Nephron (organoid): ENCODE data around the gene CD47.

Experiments used
- H3K27ac Mint-ChIP-seq, 3 experiments: 2 replicates each; pipeline ENCODE4 v1.8.0; 2020; ENCODE audit warnings: mixed read lengths in 3 of 3, mild to moderate bottlenecking in 2 of 3, moderate library complexity in 1 of 3
- H3K27me3 Mint-ChIP-seq: 2 replicates; pipeline ENCODE4 v1.8.0; 2021; ENCODE audit warnings: low read depth, mild to moderate bottlenecking, moderate library complexity, mixed read lengths
- H3K36me3 Mint-ChIP-seq: 2 replicates; pipeline ENCODE4 v1.8.0; 2020; ENCODE audit warnings: low read depth, mixed read lengths
- H3K4me1 Mint-ChIP-seq: 2 replicates; pipeline ENCODE4 v1.8.0; 2020; ENCODE audit warnings: mixed read lengths
- H3K4me3 Mint-ChIP-seq, 3 experiments: 2 replicates each; pipeline ENCODE4 v1.8.0; 2020; ENCODE audit warnings: mild to moderate bottlenecking in 3 of 3, mixed read lengths in 3 of 3, moderate library complexity in 2 of 3
- H3K9me3 Mint-ChIP-seq: 2 replicates; pipeline ENCODE4 v1.8.0; 2020; ENCODE audit warnings: mixed read lengths
- TF ChIP-seq, protein P1 (sequence below), 3 experiments: fragments of 200-600 bp; sonication (generic); IDR thresholded peaks; one replicate each; pipeline ENCODE4 v1.5.0; 2021; ENCODE audit warnings: antibody characterized with exemption in 3 of 3; ENCODE audit not compliant: unreplicated experiment in 3 of 3

Gene CD47

DNA sequence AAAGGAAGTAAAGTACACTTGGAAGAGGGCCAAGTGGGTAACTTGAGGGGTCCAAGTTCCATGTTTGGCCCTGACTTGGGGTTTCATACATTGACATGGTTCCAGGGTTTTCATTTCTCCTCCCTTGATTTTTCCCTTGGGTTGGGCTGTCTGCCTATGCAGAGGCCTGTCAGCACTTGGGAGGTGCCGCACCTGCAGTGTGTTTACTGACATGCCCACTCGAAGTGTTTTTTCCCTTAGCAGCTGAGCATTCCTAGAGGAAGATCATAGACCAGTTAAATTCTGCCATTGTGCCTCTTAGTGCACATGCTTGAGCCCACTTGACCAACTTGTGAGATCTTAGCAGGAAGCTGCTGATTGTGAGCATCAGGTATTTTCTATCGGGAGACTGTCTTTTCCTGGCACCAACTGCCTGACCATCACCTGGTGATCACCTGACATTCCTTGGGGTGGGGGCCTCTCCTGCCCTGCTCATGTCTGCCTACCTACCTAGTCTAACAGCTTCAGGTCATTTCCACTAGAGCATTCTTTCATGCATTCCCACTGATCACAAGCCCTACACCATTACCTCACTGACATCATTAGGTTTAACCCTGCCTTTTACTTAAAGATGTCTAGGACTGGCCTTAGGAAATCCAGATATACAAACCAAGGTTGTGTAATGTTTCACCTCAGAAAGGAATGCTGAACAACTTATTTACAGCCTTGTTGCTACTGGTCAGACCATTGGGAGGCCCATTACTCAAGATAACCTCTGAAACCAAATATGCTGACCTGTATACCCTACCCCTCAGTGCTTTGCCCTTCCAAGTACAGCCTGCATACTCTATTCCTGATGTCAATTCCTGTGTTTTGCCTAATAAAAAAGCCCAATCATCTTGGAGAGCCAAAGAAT lies 68.3 kb downstream of the CD47 start:
- H3K27ac Mint-ChIP-seq = no peak overlapping the region
- no peak overlapping the region for H3K4me3 Mint-ChIP-seq
- H3K9me3 Mint-ChIP-seq = no peaks in the 10 kb centered on the region
- peaks cover 19% of the 10 kb centered on the region for H3K27me3 Mint-ChIP-seq
- no peaks in the 10 kb centered on the region for H3K36me3 Mint-ChIP-seq
- TF ChIP-seq, protein P1, sequence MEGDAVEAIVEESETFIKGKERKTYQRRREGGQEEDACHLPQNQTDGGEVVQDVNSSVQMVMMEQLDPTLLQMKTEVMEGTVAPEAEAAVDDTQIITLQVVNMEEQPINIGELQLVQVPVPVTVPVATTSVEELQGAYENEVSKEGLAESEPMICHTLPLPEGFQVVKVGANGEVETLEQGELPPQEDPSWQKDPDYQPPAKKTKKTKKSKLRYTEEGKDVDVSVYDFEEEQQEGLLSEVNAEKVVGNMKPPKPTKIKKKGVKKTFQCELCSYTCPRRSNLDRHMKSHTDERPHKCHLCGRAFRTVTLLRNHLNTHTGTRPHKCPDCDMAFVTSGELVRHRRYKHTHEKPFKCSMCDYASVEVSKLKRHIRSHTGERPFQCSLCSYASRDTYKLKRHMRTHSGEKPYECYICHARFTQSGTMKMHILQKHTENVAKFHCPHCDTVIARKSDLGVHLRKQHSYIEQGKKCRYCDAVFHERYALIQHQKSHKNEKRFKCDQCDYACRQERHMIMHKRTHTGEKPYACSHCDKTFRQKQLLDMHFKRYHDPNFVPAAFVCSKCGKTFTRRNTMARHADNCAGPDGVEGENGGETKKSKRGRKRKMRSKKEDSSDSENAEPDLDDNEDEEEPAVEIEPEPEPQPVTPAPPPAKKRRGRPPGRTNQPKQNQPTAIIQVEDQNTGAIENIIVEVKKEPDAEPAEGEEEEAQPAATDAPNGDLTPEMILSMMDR (IDR thresholded peaks at IDR 0.05; ENCODE audit: unreplicated experiment in 3 of 3) = no peak
- H3K4me1 Mint-ChIP-seq = peaks cover 8% of the 10 kb centered on the region

DNA sequence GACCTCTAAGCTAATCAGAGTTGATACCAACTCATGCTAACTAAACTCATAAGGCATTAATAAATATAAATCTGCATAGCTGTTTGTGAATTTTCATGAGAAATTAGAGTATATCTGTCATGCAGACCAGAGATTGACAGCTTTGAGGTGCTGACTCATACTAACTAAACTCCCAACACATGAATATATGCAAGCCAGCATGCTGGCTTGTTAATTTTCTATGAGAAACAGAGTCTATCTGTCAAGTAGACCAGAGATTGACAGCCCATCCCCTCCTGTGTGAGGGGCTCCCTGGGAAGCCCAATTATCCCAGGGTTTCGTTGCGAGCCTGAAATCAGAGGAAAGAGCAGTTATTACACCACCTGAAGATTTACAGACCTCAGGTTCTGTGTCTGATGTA lies 69.3 kb downstream of the CD47 start:
- Mint-ChIP-seq H3K36me3 (no peaks in the 10 kb centered on the region), H3K27me3 (peaks cover 19% of the 10 kb centered on the region), H3K4me3 (no peak overlapping the region), H3K9me3 (no peaks in the 10 kb centered on the region), H3K27ac (no peak overlapping the region), H3K4me1 (peaks cover 8% of the 10 kb centered on the region)
- TF ChIP-seq, protein P1 (IDR thresholded peaks at IDR 0.05; ENCODE audit: unreplicated experiment in 3 of 3) = no peak

DNA sequence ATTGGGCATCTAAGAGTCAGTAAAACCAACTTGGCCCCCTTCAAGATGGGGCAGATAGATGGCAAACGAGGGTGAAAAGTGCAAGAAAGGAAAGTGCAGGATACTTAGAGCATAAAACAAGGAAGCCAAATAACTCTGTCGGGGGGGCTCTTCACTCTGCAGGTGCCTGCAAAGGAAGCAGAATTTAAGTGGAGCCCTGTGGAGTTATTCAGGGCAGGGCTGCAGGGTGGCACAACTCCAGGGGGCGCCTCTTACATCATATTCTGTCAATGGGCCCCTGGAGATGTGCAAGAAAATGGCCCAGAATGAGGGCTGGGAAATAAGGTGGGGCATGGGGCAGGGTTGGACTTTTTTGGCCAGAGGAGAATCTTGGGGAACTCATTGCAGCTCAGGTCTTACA lies 69.7 kb downstream of the CD47 start:
- H3K9me3 Mint-ChIP-seq = no peaks in the 10 kb centered on the region
- peaks cover 8% of the 10 kb centered on the region for H3K4me1 Mint-ChIP-seq
- H3K4me3 Mint-ChIP-seq = no peak overlapping the region
- H3K36me3 Mint-ChIP-seq = no peaks in the 10 kb centered on the region
- H3K27ac Mint-ChIP-seq = no peak overlapping the region
- TF ChIP-seq, protein P1 (IDR thresholded peaks at IDR 0.05; ENCODE audit: unreplicated experiment in 3 of 3) = no peak
- H3K27me3 Mint-ChIP-seq = peaks cover 19% of the 10 kb centered on the region

DNA sequence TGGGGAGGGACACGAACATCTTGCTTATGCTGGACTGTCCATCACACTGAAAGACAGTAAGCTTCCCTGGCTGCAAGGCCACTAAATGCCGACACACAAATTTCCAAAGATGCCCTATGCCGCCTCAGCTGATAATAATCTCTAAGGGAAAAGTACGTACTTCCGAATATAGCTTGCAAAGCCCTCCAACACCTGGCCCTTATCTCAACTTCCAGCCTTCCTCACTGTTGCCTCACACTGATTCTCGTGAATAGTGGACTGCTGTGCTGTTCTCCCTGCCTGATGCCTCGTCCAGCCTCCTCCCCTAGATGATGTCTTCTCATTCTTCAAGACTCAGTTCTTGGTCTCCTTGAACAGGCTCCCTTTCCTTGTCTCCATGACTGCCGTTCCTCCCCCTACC lies 72.3 kb downstream of the CD47 start:
- H3K4me1 Mint-ChIP-seq = no peaks in the 10 kb centered on the region
- TF ChIP-seq, protein P1 (IDR thresholded peaks at IDR 0.05; ENCODE audit: unreplicated experiment in 3 of 3) = no peak
- no peak overlapping the region for H3K4me3 Mint-ChIP-seq
- H3K27ac Mint-ChIP-seq = no peak overlapping the region
- no peaks in the 10 kb centered on the region for H3K36me3 Mint-ChIP-seq
- H3K9me3 Mint-ChIP-seq = no peaks in the 10 kb centered on the region
- H3K27me3 Mint-ChIP-seq = peaks cover 19% of the 10 kb centered on the region

DNA sequence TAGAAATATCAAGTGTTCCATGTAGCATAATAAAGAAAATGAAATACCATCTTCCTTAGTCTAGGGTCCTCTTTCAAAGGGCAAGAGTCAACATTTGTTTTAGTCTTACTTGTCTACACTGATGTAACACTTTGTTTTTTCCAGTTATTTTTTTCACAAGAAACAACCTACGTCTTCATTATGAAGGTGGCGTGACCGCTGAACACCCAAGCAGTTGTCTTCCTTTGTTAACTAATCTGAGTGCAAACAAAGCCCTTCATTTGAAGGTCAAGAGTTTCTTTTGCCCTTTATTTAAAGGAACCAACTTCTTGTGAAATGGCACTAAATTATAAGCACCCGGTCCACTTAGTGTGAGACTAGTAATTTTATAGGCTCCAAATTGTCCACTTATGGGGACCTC lies 73.2 kb downstream of the CD47 start:
- Mint-ChIP-seq H3K4me3 (no peak overlapping the region), H3K36me3 (no peaks in the 10 kb centered on the region), H3K9me3 (no peaks in the 10 kb centered on the region), H3K4me1 (no peaks in the 10 kb centered on the region), H3K27me3 (peaks cover 19% of the 10 kb centered on the region), H3K27ac (no peak overlapping the region)
- TF ChIP-seq, protein P1 (IDR thresholded peaks at IDR 0.05; ENCODE audit: unreplicated experiment in 3 of 3) = no peak

DNA sequence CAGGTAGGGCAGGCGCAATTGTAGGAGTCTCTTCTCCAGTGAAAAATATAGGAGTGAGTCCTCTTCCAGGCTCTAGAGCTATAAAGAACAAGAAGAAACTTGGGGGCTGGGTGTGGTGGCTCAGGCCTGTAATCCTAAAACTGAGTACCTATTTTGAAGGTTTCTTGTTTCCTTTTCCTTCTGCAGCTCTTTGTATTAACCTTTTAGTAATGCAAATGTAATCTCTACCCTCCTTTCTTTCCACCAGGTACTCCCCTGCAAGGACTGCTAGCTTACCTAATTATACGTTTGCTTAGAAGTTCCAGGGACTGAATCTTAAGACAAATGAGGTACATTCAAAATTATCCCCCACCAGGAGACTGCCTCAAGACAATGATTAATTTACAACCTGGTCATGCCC lies 75.9 kb downstream of the CD47 start:
- Mint-ChIP-seq H3K9me3 (no peaks in the 10 kb centered on the region), H3K27me3 (peaks cover 11% of the 10 kb centered on the region), H3K36me3 (no peaks in the 10 kb centered on the region), H3K4me1 (peaks cover 4% of the 10 kb centered on the region), H3K27ac (no peak overlapping the region), H3K4me3 (no peak overlapping the region)
- TF ChIP-seq, protein P1 (IDR thresholded peaks at IDR 0.05; ENCODE audit: unreplicated experiment in 3 of 3) = no peak
